Hepatocyte (in vitro differentiated cells): ENCODE results near the gene SYNPR.

ENCODE experiments used
- EZH2 ChIP-seq: fragments of 200-600 bp; sonication (generic); IDR thresholded peaks from 2 replicates; pipeline ENCODE4 v1.6.1; 2016; ENCODE audit warnings: antibody characterized with exemption, mild to moderate bottlenecking, borderline replicate concordance
- EZH2phosphoT487 ChIP-seq: fragments of 200-600 bp; sonication (generic); IDR thresholded peaks from one replicate; pipeline ENCODE4 v1.6.1; 2018; ENCODE audit warnings: antibody characterized with exemption, mild to moderate bottlenecking, low read depth, moderate library complexity; ENCODE audit not compliant: unreplicated experiment, severe bottlenecking
- TF ChIP-seq, protein P1 (sequence below): fragments of 200-600 bp; sonication (generic); IDR thresholded peaks from 2 replicates; pipeline ENCODE4 v1.5.1; 2016; ENCODE audit warnings: antibody characterized with exemption, mild to moderate bottlenecking; ENCODE audit not compliant: poor library complexity

DNA sequence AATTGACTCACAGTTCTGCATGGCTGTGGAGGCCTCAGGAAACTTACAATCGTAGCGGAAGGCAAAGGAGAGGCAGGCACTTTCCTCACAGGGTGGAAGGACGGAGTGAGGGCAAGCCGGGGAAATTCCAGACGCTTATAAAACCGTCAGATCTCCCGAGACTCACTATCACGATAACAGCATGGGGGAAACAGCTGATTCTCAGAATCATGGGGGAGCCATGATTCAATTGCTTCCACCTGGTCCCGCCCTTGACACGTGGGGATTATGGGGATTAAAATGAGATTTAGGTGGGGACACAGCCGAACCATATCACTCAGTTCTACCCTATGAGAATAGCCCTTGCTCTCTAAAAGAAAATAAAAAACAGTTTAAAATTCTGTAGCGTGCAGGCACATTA is 13.4 kb upstream of the SYNPR start:
- TF ChIP-seq, protein P1, sequence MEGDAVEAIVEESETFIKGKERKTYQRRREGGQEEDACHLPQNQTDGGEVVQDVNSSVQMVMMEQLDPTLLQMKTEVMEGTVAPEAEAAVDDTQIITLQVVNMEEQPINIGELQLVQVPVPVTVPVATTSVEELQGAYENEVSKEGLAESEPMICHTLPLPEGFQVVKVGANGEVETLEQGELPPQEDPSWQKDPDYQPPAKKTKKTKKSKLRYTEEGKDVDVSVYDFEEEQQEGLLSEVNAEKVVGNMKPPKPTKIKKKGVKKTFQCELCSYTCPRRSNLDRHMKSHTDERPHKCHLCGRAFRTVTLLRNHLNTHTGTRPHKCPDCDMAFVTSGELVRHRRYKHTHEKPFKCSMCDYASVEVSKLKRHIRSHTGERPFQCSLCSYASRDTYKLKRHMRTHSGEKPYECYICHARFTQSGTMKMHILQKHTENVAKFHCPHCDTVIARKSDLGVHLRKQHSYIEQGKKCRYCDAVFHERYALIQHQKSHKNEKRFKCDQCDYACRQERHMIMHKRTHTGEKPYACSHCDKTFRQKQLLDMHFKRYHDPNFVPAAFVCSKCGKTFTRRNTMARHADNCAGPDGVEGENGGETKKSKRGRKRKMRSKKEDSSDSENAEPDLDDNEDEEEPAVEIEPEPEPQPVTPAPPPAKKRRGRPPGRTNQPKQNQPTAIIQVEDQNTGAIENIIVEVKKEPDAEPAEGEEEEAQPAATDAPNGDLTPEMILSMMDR = no peak
- TF ChIP-seq EZH2 (no peak), EZH2phosphoT487 (no peak)
